ENCODE data around the gene TDRD15.

The TDRD15 gene

DNA sequence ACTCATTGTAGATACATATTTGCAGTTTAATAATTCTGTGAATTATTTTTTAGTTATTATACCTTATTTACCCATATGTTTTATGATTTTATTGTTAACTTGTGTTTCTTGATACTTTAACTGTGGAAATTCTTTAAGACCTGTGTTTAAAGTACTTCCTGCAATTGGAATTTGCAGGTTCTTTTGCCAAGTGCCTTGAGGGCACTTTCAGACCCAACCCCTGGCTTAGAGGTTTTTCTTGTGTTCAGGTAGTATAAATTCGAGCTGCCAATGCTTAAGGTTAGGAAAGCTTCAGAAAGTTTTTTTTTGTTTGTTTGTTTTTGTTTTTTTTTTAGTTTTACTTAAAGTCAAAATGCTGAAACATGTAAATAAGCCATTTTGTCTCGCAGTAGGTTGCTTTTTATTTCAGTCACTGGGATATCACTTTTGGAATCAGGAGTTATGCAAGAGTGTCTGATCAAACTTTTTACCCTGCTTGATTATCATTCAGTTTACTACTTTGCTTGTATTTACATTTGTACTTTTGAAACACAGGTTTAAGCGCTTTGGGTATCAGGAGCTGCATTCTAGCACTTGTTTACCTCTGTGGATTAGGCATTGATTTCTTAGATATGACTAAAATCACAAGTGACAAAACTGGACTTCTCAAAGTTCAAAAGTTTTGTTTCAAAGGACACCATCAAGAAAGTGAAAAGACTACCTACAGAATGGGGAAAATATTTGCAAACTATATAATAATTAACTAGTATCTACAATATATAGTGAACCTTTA is 31.8 kb downstream of the TDRD15 start:
- Histone ChIP-seq H4K91ac (ENCODE audit: low read depth, low read length, poor library complexity) (no peak overlapping the region), H3K4me2 (ENCODE audit: insufficient read depth, low read length, poor library complexity, severe bottlenecking) (no peak overlapping the region), H2BK120ac (ENCODE audit: low read depth, low read length) (no peak overlapping the region), H3K9me3 (replicated peaks in 1 of 2; ENCODE audit: control insufficient read depth in 2 of 2, insufficient read depth in 1 of 2, low read depth in 1 of 2, low read length in 2 of 2) (no peaks in the 10 kb centered on the region), H2AFZ (ENCODE audit: low read length) (no peak overlapping the region), H3K23ac (ENCODE audit: low read depth, low read length, poor library complexity) (no peak overlapping the region), H3K4me1 (ENCODE audit: control insufficient read depth in 2 of 2, insufficient read depth in 1 of 2, low read depth in 1 of 2, low read length in 2 of 2) (no peaks in the 10 kb centered on the region), H4K8ac (ENCODE audit: low read depth, low read length) (no peak overlapping the region), H3K79me1 (ENCODE audit: low read depth, low read length) (no peaks in the 10 kb centered on the region), H2AK5ac (ENCODE audit: low read depth, low read length) (no peak overlapping the region), H3K27ac (replicated peaks; ENCODE audit: low read length) (no peak overlapping the region), H3K18ac (ENCODE audit: low read length) (no peak overlapping the region), H3K36me3 (replicated peaks in 1 of 2; ENCODE audit: control insufficient read depth in 2 of 2, insufficient read depth in 2 of 2, low read length in 2 of 2) (no peaks in the 10 kb centered on the region), H3K14ac (ENCODE audit: low read length) (no peak overlapping the region), H2BK15ac (ENCODE audit: low read length) (no peak overlapping the region), H2BK12ac (ENCODE audit: low read length) (no peak overlapping the region), H3K4me3 (ENCODE audit: low read length in 2 of 2) (no peak overlapping the region), H3K4ac (ENCODE audit: low read length) (no peak overlapping the region), H3K9ac (ENCODE audit: low read depth, low read length, poor library complexity) (no peak overlapping the region), H3K27me3 (ENCODE audit: control insufficient read depth in 3 of 3, insufficient read depth in 3 of 3, low read depth in 1 of 3, low read length in 3 of 3) (no peaks in the 10 kb centered on the region), H2BK5ac (ENCODE audit: low read length) (no peak overlapping the region)
- WGBS, 2 donors (ENCODE audit: extremely low coverage in 2 of 2, insufficient read length in 2 of 2, insufficient replicate concordance in 1 of 2) = no CpG with 5 or more reads among the region's 3 CpGs
- DNase-seq (ENCODE audit: low spot score) = no peak

DNA sequence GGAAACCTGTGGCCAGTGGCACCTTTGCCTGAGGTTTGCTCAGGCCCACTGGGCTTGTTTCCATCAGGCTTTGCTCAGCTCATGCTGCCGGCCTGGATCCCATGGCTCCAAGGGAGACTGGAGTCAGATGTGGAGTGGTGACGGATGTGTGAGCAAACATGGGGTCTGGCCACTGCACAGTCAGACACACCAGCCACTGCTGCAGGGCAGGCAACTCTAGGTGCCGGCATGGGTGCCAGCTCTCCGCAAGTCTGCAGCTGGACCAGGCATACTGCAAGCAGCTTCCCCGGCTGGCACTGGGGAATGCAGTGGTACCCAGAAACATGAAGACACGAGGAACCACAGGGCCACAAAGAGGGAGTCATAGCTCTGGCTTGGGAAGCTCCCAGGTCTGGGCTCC is 37.4 kb downstream of the TDRD15 start:
- H3K4me2 ChIP-seq (ENCODE audit: insufficient read depth, low read length, poor library complexity, severe bottlenecking) = no peak overlapping the region
- no peak overlapping the region for H2AFZ ChIP-seq (ENCODE audit: low read length)
- H3K27ac ChIP-seq (replicated peaks; ENCODE audit: low read length) = no peak overlapping the region
- no peak overlapping the region for H3K9ac ChIP-seq (ENCODE audit: low read depth, low read length, poor library complexity)
- no peaks in the 10 kb centered on the region for H3K4me1 ChIP-seq (ENCODE audit: control insufficient read depth in 2 of 2, insufficient read depth in 1 of 2, low read depth in 1 of 2, low read length in 2 of 2)
- peaks cover 3% of the 10 kb centered on the region for H3K79me1 ChIP-seq (ENCODE audit: low read depth, low read length)
- H3K27me3 ChIP-seq (ENCODE audit: control insufficient read depth in 3 of 3, insufficient read depth in 3 of 3, low read depth in 1 of 3, low read length in 3 of 3) = no peaks in the 10 kb centered on the region
- no peak overlapping the region for H2BK5ac ChIP-seq (ENCODE audit: low read length)
- no peaks in the 10 kb centered on the region for H3K36me3 ChIP-seq (replicated peaks in 1 of 2; ENCODE audit: control insufficient read depth in 2 of 2, insufficient read depth in 2 of 2, low read length in 2 of 2)
- no peak overlapping the region for H3K4me3 ChIP-seq (ENCODE audit: low read length in 2 of 2)
- no peak overlapping the region for H3K18ac ChIP-seq (ENCODE audit: low read length)
- H2BK120ac ChIP-seq (ENCODE audit: low read depth, low read length) = no peak overlapping the region
- H2BK15ac ChIP-seq (ENCODE audit: low read length) = no peak overlapping the region
- H3K4ac ChIP-seq (ENCODE audit: low read length) = no peak overlapping the region
- no peak overlapping the region for H4K8ac ChIP-seq (ENCODE audit: low read depth, low read length)
- H3K9me3 ChIP-seq (replicated peaks in 1 of 2; ENCODE audit: control insufficient read depth in 2 of 2, insufficient read depth in 1 of 2, low read depth in 1 of 2, low read length in 2 of 2) = peaks cover 0 to 2% of the 10 kb centered on the region in 2 donors
- no peak overlapping the region for H3K14ac ChIP-seq (ENCODE audit: low read length)
- DNase-seq (ENCODE audit: low spot score) = no peak
- no CpG with 5 or more reads among the region's 6 CpGs for whole genome bisulfite sequencing, 2 donors (ENCODE audit: extremely low coverage in 2 of 2, insufficient read length in 2 of 2, insufficient replicate concordance in 1 of 2)
- no peak overlapping the region for H2AK5ac ChIP-seq (ENCODE audit: low read depth, low read length)
- no peak overlapping the region for H2BK12ac ChIP-seq (ENCODE audit: low read length)
- no peak overlapping the region for H4K91ac ChIP-seq (ENCODE audit: low read depth, low read length, poor library complexity)
- no peak overlapping the region for H3K23ac ChIP-seq (ENCODE audit: low read depth, low read length, poor library complexity)

DNA sequence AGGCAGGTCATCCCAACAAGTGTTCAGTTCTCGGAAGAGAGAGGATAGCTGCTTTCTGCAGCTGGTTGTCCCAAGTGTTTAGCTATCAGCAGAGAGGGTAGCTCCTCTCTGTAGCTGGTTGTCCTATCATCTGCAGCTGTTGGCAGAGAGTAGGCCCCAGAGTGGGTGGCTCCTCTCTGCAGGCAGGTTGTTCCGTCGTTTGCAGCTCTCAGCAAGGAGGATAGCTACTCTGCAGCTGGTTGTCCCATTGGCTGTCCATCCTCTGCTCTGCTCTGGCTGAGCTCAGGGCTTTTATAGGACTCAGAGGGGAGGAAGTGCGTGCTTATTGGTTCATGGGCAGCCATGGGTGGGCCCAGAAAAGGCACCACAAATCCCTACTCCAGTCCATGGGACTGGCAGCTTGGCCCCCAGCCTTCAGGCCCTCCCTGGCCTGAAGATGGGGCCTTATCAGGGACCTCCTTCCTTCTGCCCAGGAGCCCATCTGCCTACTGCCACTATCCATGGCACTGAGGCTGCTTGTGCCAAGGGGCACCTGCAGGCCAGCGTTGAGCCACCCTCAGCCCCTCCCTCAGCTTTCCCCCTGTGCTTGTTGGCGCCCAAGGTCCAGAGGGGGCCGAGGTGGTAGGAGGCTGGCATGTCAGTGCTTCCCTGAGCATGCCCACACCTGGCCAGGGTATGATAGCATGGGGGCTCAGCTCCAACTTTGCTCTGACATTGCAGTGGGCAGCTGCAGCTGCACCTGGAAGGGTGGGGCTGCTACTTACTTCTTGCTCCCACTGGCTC is 38.3 kb downstream of the TDRD15 start:
- Histone ChIP-seq H3K23ac (ENCODE audit: low read depth, low read length, poor library complexity) (no peak overlapping the region), H2AFZ (ENCODE audit: low read length) (no peak overlapping the region), H2AK5ac (ENCODE audit: low read depth, low read length) (no peak overlapping the region), H3K18ac (ENCODE audit: low read length) (peak overlapping the region; percentile 85), H3K9me3 (replicated peaks in 1 of 2; ENCODE audit: control insufficient read depth in 2 of 2, insufficient read depth in 1 of 2, low read depth in 1 of 2, low read length in 2 of 2) (peaks cover 0 to 2% of the 10 kb centered on the region in 2 donors), H3K27ac (replicated peaks; ENCODE audit: low read length) (no peak overlapping the region), H3K79me1 (ENCODE audit: low read depth, low read length) (peaks cover 3% of the 10 kb centered on the region), H3K9ac (ENCODE audit: low read depth, low read length, poor library complexity) (no peak overlapping the region), H3K36me3 (replicated peaks in 1 of 2; ENCODE audit: control insufficient read depth in 2 of 2, insufficient read depth in 2 of 2, low read length in 2 of 2) (no peaks in the 10 kb centered on the region), H3K4me2 (ENCODE audit: insufficient read depth, low read length, poor library complexity, severe bottlenecking) (no peak overlapping the region), H3K14ac (ENCODE audit: low read length) (peak overlapping the region; percentile 84), H3K27me3 (ENCODE audit: control insufficient read depth in 3 of 3, insufficient read depth in 3 of 3, low read depth in 1 of 3, low read length in 3 of 3) (no peaks in the 10 kb centered on the region), H2BK15ac (ENCODE audit: low read length) (no peak overlapping the region), H2BK12ac (ENCODE audit: low read length) (no peak overlapping the region), H4K91ac (ENCODE audit: low read depth, low read length, poor library complexity) (no peak overlapping the region), H3K4me1 (ENCODE audit: control insufficient read depth in 2 of 2, insufficient read depth in 1 of 2, low read depth in 1 of 2, low read length in 2 of 2) (no peaks in the 10 kb centered on the region), H3K4me3 (ENCODE audit: low read length in 2 of 2) (peak overlapping the region in 1 of 2 donors; percentile 60), H2BK5ac (ENCODE audit: low read length) (no peak overlapping the region), H2BK120ac (ENCODE audit: low read depth, low read length) (no peak overlapping the region), H4K8ac (ENCODE audit: low read depth, low read length) (no peak overlapping the region), H3K4ac (ENCODE audit: low read length) (no peak overlapping the region)
- no peak for DNase-seq (ENCODE audit: low spot score)
- WGBS, 2 donors (ENCODE audit: extremely low coverage in 2 of 2, insufficient read length in 2 of 2, insufficient replicate concordance in 1 of 2) = no CpG with 5 or more reads among the region's 7 CpGs

DNA sequence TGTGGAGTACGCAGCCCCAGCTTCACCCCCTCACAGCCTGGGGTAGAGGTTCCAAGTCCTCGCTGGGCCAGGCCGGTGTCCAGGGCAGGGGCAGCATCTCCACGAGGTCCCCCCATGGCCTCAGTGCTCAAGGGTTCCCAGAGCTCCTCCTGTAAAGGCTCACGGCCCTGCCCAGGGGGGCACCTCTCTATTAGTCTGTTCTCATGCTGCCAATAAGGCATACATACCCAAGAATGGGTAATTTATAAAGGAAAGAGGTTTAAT is 38.8 kb downstream of the TDRD15 start:
- no peak overlapping the region for H3K4me2 ChIP-seq (ENCODE audit: insufficient read depth, low read length, poor library complexity, severe bottlenecking)
- no peak overlapping the region for H3K23ac ChIP-seq (ENCODE audit: low read depth, low read length, poor library complexity)
- no peak for DNase-seq (ENCODE audit: low spot score)
- H3K27ac ChIP-seq (replicated peaks; ENCODE audit: low read length) = no peak overlapping the region
- H3K18ac ChIP-seq (ENCODE audit: low read length) = peak overlapping the region; percentile 85
- peaks cover 0 to 2% of the 10 kb centered on the region in 2 donors for H3K9me3 ChIP-seq (replicated peaks in 1 of 2; ENCODE audit: control insufficient read depth in 2 of 2, insufficient read depth in 1 of 2, low read depth in 1 of 2, low read length in 2 of 2)
- H3K4me3 ChIP-seq (ENCODE audit: low read length in 2 of 2) = no peak overlapping the region
- H2BK5ac ChIP-seq (ENCODE audit: low read length) = no peak overlapping the region
- peak overlapping the region; percentile 84 for H3K14ac ChIP-seq (ENCODE audit: low read length)
- no peak overlapping the region for H4K91ac ChIP-seq (ENCODE audit: low read depth, low read length, poor library complexity)
- no peak overlapping the region for H2BK12ac ChIP-seq (ENCODE audit: low read length)
- no peaks in the 10 kb centered on the region for H3K4me1 ChIP-seq (ENCODE audit: control insufficient read depth in 2 of 2, insufficient read depth in 1 of 2, low read depth in 1 of 2, low read length in 2 of 2)
- H3K79me1 ChIP-seq (ENCODE audit: low read depth, low read length) = peaks cover 3% of the 10 kb centered on the region
- no peaks in the 10 kb centered on the region for H3K27me3 ChIP-seq (ENCODE audit: control insufficient read depth in 3 of 3, insufficient read depth in 3 of 3, low read depth in 1 of 3, low read length in 3 of 3)
- WGBS, 2 donors (ENCODE audit: extremely low coverage in 2 of 2, insufficient read length in 2 of 2, insufficient replicate concordance in 1 of 2) = no CpG with 5 or more reads among the region's 5 CpGs
- no peak overlapping the region for H2BK120ac ChIP-seq (ENCODE audit: low read depth, low read length)
- H3K36me3 ChIP-seq (replicated peaks in 1 of 2; ENCODE audit: control insufficient read depth in 2 of 2, insufficient read depth in 2 of 2, low read length in 2 of 2) = no peaks in the 10 kb centered on the region
- no peak overlapping the region for H3K4ac ChIP-seq (ENCODE audit: low read length)
- H2BK15ac ChIP-seq (ENCODE audit: low read length) = no peak overlapping the region
- H4K8ac ChIP-seq (ENCODE audit: low read depth, low read length) = no peak overlapping the region
- no peak overlapping the region for H2AK5ac ChIP-seq (ENCODE audit: low read depth, low read length)
- no peak overlapping the region for H2AFZ ChIP-seq (ENCODE audit: low read length)
- H3K9ac ChIP-seq (ENCODE audit: low read depth, low read length, poor library complexity) = no peak overlapping the region

Data from neuronal stem cell (in vitro differentiated cells).